ENCODE measurements around the gene TRIP6.
A peak's percentile ranks its signal among the peaks of the same experiment; 100 is the strongest.

TRIP6 gene

GRCh38 chr7:100837099-100837836 lies 29.9 kb upstream of the TRIP6 start:
- Histone ChIP-seq H2AFZ (peak overlapping the region; percentile 96), H3K9ac (peak overlapping the region; percentile 34), H3K27ac (peak overlapping the region; percentile 89), H3K4me3 (ENCODE audit: low read depth, low read length) (peak overlapping the region; percentile 58), H3K9me3 (ENCODE audit: control insufficient read depth, low read length) (no peaks in the 10 kb centered on the region), H3K4me2 (ENCODE audit: low read length) (peak overlapping the region; percentile 90), H3K79me2 (no peaks in the 10 kb centered on the region), H3K4me1 (peaks cover 9% of the 10 kb centered on the region), H3K36me3 (ENCODE audit: control insufficient read depth, insufficient read depth, low read length) (no peaks in the 10 kb centered on the region), H3K27me3 (ENCODE audit: control insufficient read depth, insufficient read depth, low read length) (no peaks in the 10 kb centered on the region)
- TF ChIP-seq, protein P1, sequence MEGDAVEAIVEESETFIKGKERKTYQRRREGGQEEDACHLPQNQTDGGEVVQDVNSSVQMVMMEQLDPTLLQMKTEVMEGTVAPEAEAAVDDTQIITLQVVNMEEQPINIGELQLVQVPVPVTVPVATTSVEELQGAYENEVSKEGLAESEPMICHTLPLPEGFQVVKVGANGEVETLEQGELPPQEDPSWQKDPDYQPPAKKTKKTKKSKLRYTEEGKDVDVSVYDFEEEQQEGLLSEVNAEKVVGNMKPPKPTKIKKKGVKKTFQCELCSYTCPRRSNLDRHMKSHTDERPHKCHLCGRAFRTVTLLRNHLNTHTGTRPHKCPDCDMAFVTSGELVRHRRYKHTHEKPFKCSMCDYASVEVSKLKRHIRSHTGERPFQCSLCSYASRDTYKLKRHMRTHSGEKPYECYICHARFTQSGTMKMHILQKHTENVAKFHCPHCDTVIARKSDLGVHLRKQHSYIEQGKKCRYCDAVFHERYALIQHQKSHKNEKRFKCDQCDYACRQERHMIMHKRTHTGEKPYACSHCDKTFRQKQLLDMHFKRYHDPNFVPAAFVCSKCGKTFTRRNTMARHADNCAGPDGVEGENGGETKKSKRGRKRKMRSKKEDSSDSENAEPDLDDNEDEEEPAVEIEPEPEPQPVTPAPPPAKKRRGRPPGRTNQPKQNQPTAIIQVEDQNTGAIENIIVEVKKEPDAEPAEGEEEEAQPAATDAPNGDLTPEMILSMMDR (IDR thresholded peaks at IDR 0.05), result no peak

- TF ChIP-seq, protein P1 (IDR thresholded peaks at IDR 0.05), result no peak
- Histone ChIP-seq H3K4me1 (peaks cover 9% of the 10 kb centered on the region), H3K27ac (no peak overlapping the region), H3K27me3 (ENCODE audit: control insufficient read depth, insufficient read depth, low read length) (no peaks in the 10 kb centered on the region), H3K36me3 (ENCODE audit: control insufficient read depth, insufficient read depth, low read length) (no peaks in the 10 kb centered on the region), H3K9me3 (ENCODE audit: control insufficient read depth, low read length) (no peaks in the 10 kb centered on the region), H3K79me2 (no peaks in the 10 kb centered on the region), H3K9ac (no peak overlapping the region), H3K4me3 (ENCODE audit: low read depth, low read length) (no peak overlapping the region), H2AFZ (no peak overlapping the region), H3K4me2 (ENCODE audit: low read length) (no peak overlapping the region)
Observed at GRCh38 chr7:100839361-100839760, 27.8 kb upstream of the TRIP6 start.

- Histone ChIP-seq H3K9me3 (ENCODE audit: control insufficient read depth, low read length) (no peaks in the 10 kb centered on the region), H3K4me1 (peaks cover 9% of the 10 kb centered on the region), H3K9ac (no peak overlapping the region), H3K4me2 (ENCODE audit: low read length) (no peak overlapping the region), H2AFZ (peak overlapping the region; percentile 65), H3K79me2 (no peaks in the 10 kb centered on the region), H3K4me3 (ENCODE audit: low read depth, low read length) (no peak overlapping the region), H3K36me3 (ENCODE audit: control insufficient read depth, insufficient read depth, low read length) (no peaks in the 10 kb centered on the region), H3K27me3 (ENCODE audit: control insufficient read depth, insufficient read depth, low read length) (no peaks in the 10 kb centered on the region), H3K27ac (peak overlapping the region; percentile 26)
- TF ChIP-seq, protein P1 (IDR thresholded peaks at IDR 0.05), result no peak
Observed at GRCh38 chr7:100840470-100841100, 26.6 kb upstream of the TRIP6 start.

GRCh38 chr7:100847360-100847759 lies 19.8 kb upstream of the TRIP6 start:
- Histone ChIP-seq H3K27me3 (ENCODE audit: control insufficient read depth, insufficient read depth, low read length) (no peaks in the 10 kb centered on the region), H3K9ac (no peak overlapping the region), H3K9me3 (ENCODE audit: control insufficient read depth, low read length) (no peaks in the 10 kb centered on the region), H3K4me2 (ENCODE audit: low read length) (no peak overlapping the region), H3K27ac (no peak overlapping the region), H3K4me1 (no peaks in the 10 kb centered on the region), H3K79me2 (no peaks in the 10 kb centered on the region), H2AFZ (no peak overlapping the region), H3K4me3 (ENCODE audit: low read depth, low read length) (no peak overlapping the region), H3K36me3 (ENCODE audit: control insufficient read depth, insufficient read depth, low read length) (no peaks in the 10 kb centered on the region)
- TF ChIP-seq, protein P1 (IDR thresholded peaks at IDR 0.05), result no peak

Data from parathyroid adenoma (tissue), 2 donors.